Sigmoid colon (tissue), 7 donors: Measurements from ENCODE around the gene NEK4. TPM values are rescaled to one million over a fixed set of nuclear protein-coding genes. Genes with fewer than 3 reads are reported as not detected.

ENCODE experiments used
- DNase-seq: peaks from one replicate; pipeline ENCODE4 v3.0.0-alpha.2; 2019
- H3K27ac ChIP-seq, 4 donors: fragments of 200-600 bp; sonication (generic); one replicate each; pipeline ENCODE4 v1.5.1; 2016 to 2019; ENCODE audit warnings: mild to moderate bottlenecking in 1 of 4
- H3K27me3 ChIP-seq, 3 donors: fragments of 200-600 bp; sonication (generic); one replicate each; pipeline ENCODE4 v1.5.1; 2019; ENCODE audit warnings: mild to moderate bottlenecking in 1 of 3
- H3K36me3 ChIP-seq, 4 donors: fragments of 200-600 bp; sonication (generic); one replicate each; pipeline ENCODE4 v1.5.1; 2016 to 2019
- H3K4me1 ChIP-seq, 4 donors: fragments of 200-600 bp; sonication (generic); one replicate each; pipeline ENCODE4 v1.5.1; 2017 to 2019
- H3K4me3 ChIP-seq, 4 donors: fragments of 200-600 bp; sonication (generic); one replicate each; pipeline ENCODE4 v1.5.1; 2017 to 2019; ENCODE audit warnings: mild to moderate bottlenecking in 2 of 4, moderate library complexity in 1 of 4
- H3K9me3 ChIP-seq, 4 donors: fragments of 200-600 bp in 3 of 4; sonication (generic) in 3 of 4; one replicate each; pipeline versions ENCODE4 v1.5.1 to v1.6.1; 2013 to 2019
- EP300 ChIP-seq, 4 donors: sonication (generic); formaldehyde crosslinking; IDR thresholded peaks; one replicate each; pipeline ENCODE4 v1.6.1; 2017; ENCODE audit warnings: antibody characterized with exemption in 4 of 4
- POLR2A ChIP-seq, 2 donors: fragments of 450-650 bp; IDR thresholded peaks; one replicate each; pipeline ENCODE4 v1.6.1; 2016; ENCODE audit warnings: antibody characterized with exemption in 2 of 2, mild to moderate bottlenecking in 2 of 2, moderate library complexity in 2 of 2
- POLR2AphosphoS5 ChIP-seq, 4 donors: sonication (generic); formaldehyde crosslinking; IDR thresholded peaks; one replicate each; pipeline ENCODE4 v1.6.1; 2017; ENCODE audit warnings: antibody characterized with exemption in 4 of 4
- WGBS, 2 donors: extraction: QIAGEN DNeasy Blood & Tissue Kit; methylation state at CpG; one replicate each; pipeline ENCODE4 v1.1.7; 2013; 5-methylcytosine and 5-hydroxymethylcytosine counted together
- intact Hi-C: fragments of 100-400 bp; cut with DNase I; formaldehyde crosslinking; loops from one replicate; pipeline ENCODE4 v1.15.1; 2023
- polyA plus RNA-seq, 3 donors: library from polyadenylated mRNA; stranded (reverse); fragments of 200-250 nt; gene quantifications; one replicate each; pipeline ENCODE4 v1.2.3, GENCODE V29; 2013
- total RNA-seq, 4 donors: library from RNA; depleted of rRNA; stranded (reverse); fragments of >200 nt; gene quantifications; one replicate each; pipeline ENCODE4 v1.1.0, GENCODE V29; 2016
- TF ChIP-seq, protein P1 (sequence below), 4 experiments: fragments of 450-650 bp in 3 of 4; fragments of 200-600 bp in 1 of 4; IDR thresholded peaks; one replicate each; pipeline ENCODE4 v1.5.1; 2016 to 2019; ENCODE audit warnings: antibody characterized with exemption in 4 of 4, mild to moderate bottlenecking in 3 of 4, moderate library complexity in 2 of 4
- donor health status: healthy with polysubstance abuse.
- donor health status: Bipolar disorder and iron deficiency.
- donor health status: healthy.

The NEK4 gene
- total and polyA plus RNA-seq, 7 donors, result 7.4 to 19.4 (median 17.1) TPM

DNA sequence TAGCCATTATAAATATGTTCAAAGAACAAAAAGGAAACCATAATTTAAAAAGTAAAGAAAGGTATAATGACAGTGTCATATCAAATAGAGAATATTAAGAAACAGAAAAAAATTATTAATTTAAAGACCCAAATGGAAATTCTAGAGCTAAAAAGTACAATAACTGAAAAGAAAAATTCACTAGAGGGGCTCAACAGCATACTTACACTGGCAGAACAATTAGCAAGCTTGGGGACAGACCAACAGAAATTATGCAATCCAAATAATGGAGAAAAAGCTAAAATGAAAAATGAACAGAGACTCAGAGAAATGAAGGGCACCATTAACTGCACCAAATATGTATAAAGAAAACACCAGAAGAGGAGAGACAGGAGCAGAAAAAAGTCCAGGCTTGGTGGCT is 51.1 kb downstream of the NEK4 start:
- peaks cover 0 to 1% (median 0%) of the 10 kb centered on the region in 4 donors for H3K4me1 ChIP-seq
- no peak for TF ChIP-seq EP300 (IDR thresholded peaks at IDR 0.05)
- TF ChIP-seq, protein P1, sequence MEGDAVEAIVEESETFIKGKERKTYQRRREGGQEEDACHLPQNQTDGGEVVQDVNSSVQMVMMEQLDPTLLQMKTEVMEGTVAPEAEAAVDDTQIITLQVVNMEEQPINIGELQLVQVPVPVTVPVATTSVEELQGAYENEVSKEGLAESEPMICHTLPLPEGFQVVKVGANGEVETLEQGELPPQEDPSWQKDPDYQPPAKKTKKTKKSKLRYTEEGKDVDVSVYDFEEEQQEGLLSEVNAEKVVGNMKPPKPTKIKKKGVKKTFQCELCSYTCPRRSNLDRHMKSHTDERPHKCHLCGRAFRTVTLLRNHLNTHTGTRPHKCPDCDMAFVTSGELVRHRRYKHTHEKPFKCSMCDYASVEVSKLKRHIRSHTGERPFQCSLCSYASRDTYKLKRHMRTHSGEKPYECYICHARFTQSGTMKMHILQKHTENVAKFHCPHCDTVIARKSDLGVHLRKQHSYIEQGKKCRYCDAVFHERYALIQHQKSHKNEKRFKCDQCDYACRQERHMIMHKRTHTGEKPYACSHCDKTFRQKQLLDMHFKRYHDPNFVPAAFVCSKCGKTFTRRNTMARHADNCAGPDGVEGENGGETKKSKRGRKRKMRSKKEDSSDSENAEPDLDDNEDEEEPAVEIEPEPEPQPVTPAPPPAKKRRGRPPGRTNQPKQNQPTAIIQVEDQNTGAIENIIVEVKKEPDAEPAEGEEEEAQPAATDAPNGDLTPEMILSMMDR (IDR thresholded peaks at IDR 0.05), result no peak
- no peak for TF ChIP-seq POLR2A (IDR thresholded peaks at IDR 0.05)
- TF ChIP-seq POLR2AphosphoS5 (IDR thresholded peaks at IDR 0.05), result no peak
- H3K4me3 ChIP-seq, result no peak overlapping the region
- peaks cover 0 to 14% (median 9%) of the 10 kb centered on the region in 4 donors for H3K36me3 ChIP-seq
- no peak for DNase-seq
- no peaks in the 10 kb centered on the region for H3K9me3 ChIP-seq
- intact Hi-C loops, result no loop called here
- no peak overlapping the region for H3K27ac ChIP-seq
- no peaks in the 10 kb centered on the region for H3K27me3 ChIP-seq

DNA sequence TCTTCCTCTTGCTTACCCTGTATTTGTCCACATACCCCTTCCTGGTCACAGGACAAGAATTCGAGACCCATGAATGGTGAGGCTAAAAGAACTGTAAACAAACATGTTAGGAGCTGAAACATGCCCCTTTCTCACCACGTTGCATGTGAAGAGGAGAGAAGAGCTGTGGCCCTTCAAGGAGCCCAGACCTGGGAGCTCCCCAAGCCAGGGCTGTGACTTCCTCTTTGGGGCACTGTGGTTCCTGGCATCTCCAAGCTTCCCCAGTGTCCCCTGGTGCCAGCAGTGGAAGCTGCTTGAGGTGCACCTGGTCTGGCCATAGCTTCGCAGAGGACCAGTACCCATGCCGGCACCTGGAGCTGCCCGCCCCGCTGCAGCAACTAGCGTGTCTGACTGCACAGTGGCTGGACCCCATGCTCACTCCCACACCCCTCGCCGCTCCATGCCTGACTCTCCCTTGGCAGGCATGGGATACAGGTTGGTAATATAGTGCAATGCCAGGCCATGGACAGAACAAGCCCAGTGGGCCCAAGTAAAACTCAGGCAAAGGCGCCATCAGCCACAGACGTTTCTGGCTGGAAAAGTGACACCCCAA is 54.9 kb downstream of the NEK4 start:
- TF ChIP-seq POLR2A (IDR thresholded peaks at IDR 0.05) (no peak), EP300 (IDR thresholded peaks at IDR 0.05) (no peak), POLR2AphosphoS5 (IDR thresholded peaks at IDR 0.05) (no peak)
- TF ChIP-seq, protein P1 (IDR thresholded peaks at IDR 0.05), result no peak
- Histone ChIP-seq H3K4me1 (peaks cover 0 to 4% (median 0%) of the 10 kb centered on the region in 4 donors), H3K27me3 (no peaks in the 10 kb centered on the region), H3K4me3 (no peak overlapping the region), H3K9me3 (no peaks in the 10 kb centered on the region), H3K36me3 (peaks cover 0 to 29% (median 9%) of the 10 kb centered on the region in 4 donors), H3K27ac (no peak overlapping the region)
- intact Hi-C loops, result no loop called here
- no peak for DNase-seq
- 91 to 95% methylated on average over 11 of the region's 11 CpGs for WGBS, 2 donors

DNA sequence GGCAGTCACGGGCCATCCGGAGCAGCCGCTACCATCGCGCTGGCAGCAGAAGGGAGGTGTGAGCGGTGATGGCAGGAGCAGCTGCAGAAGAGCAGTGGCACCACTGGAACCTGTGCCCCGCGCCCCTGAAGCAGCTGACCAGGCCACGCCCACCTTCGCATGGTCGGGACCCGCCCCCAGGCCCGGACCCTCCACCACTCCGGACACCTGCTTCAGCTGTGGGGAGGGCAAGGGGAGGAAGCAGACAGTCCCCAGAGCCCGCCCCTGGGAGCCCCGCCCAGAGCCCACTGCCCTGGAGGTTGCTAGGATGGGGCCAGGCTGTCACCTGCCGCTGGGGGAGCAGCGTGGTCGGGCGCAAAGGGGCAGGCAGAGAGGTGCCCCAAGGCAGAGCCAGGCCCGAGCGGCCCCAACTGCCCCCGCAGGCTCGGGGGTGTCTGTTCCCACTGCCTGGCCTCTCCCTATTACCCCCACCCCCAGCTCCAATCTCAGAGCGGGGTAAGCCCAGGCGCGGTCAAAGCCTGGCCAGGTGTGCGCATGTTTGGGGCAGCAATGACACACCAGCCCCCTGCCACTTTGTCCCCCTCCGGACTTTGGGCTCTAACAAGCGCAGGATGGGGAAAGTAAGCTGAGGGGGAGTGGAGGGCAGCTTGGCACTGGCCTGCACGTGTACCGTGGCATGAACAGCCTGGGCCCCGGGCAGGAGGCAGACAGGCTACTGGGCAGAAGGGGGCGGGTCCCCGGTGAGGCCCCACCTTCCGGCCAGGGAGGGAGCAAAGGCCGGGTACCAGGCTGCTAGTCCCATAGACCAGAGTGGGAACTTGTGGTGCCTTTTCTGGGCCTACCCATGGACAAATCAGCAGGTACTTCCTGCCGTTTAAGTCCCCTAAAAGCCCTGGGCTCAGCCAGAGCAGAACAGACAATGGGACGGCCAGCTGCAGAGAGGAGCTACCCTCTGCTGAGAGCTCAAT is 56.1 kb downstream of the NEK4 start:
- intact Hi-C loops, result no loop called here
- Histone ChIP-seq H3K27me3 (no peaks in the 10 kb centered on the region), H3K4me3 (no peak overlapping the region), H3K9me3 (no peaks in the 10 kb centered on the region), H3K4me1 (peaks cover 0 to 4% (median 0%) of the 10 kb centered on the region in 4 donors), H3K27ac (no peak overlapping the region), H3K36me3 (peaks cover 0 to 32% (median 9%) of the 10 kb centered on the region in 4 donors)
- no peak for DNase-seq
- WGBS, 2 donors, result 34 to 62% methylated on average over 39 of the region's 39 CpGs
- TF ChIP-seq, protein P1 (IDR thresholded peaks at IDR 0.05), result no peak
- no peak for TF ChIP-seq EP300 (IDR thresholded peaks at IDR 0.05)
- no peak for TF ChIP-seq POLR2A (IDR thresholded peaks at IDR 0.05)
- no peak for TF ChIP-seq POLR2AphosphoS5 (IDR thresholded peaks at IDR 0.05)

DNA sequence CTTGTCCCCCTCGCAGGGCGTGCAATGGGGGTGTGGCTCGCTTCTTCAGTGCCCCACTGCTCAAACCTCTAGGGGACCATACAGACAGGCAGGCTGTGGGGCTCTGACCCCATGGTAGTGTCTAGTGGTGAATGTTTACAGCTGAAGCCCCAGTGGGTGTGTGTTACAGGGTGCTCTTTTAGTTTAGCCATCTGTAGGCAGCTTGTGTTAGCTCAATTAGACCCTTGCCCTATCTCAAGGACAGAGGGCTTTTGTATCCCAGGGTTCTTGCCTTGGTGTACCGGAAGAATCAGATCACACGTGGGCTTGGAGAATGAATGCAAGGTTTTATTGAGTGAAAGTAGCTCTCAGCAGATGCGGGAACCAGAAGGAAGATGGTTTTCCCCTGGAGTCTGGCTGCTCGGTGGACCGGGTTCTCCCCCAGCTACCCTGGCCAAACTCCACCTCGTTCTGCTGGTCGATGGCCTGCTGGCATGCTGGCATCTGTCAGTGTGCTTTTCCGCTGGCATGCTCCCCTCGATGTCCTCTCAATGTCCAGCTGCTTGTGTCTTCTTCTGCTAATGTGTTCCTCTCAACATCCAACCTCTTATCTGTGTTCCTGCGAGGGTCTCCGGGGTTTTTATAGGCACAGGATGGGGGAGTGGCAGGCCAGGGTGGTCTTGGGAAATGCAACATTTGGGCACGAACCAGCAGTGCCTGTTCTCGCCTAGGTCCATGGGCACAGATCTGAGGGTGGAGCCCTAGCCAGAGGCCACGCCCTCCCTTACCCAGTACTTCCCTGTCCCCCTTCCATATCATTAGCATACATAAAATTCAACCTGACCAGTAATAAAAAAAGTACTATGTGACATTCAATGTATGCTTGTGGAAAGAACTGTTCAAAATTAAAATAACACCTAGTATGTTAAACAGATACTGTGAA is 58.2 kb downstream of the NEK4 start:
- no peaks in the 10 kb centered on the region for H3K27me3 ChIP-seq
- 91 to 93% methylated on average over 17 of the region's 17 CpGs for WGBS, 2 donors

More for the DNA sequence above, 58.2 kb downstream of the NEK4 start:
- Histone ChIP-seq H3K4me3 (no peak overlapping the region), H3K36me3 (peaks cover 5 to 38% (median 10%) of the 10 kb centered on the region in 4 donors), H3K27ac (no peak overlapping the region), H3K4me1 (peaks cover 0 to 11% (median 5%) of the 10 kb centered on the region in 4 donors), H3K9me3 (no peaks in the 10 kb centered on the region)
- DNase-seq, result no peak
- intact Hi-C loops, result no loop called here
- no peak for TF ChIP-seq EP300 (IDR thresholded peaks at IDR 0.05)
- TF ChIP-seq POLR2A (IDR thresholded peaks at IDR 0.05), result no peak
- TF ChIP-seq, protein P1 (IDR thresholded peaks at IDR 0.05), result no peak
- TF ChIP-seq POLR2AphosphoS5 (IDR thresholded peaks at IDR 0.05), result no peak
